K562 (cell line): ENCODE results near the gene AFF3.

Experiments used
- CBFB ChIP-seq: sonication (generic); formaldehyde crosslinking; IDR thresholded peaks from 2 replicates; pipeline ENCODE4 v1.4.0; 2020; ENCODE audit warnings: mild to moderate bottlenecking, missing genetic modification reagents
- POLR2A ChIP-seq: fragments of 450-650 bp; conservative IDR thresholded peaks from 2 replicates; pipeline ENCODE4 v1.6.1; 2016
- RBM15 ChIP-seq: fragments of 200-400 bp; formaldehyde crosslinking; IDR thresholded peaks from 2 replicates; pipeline ENCODE4 v1.6.1; 2018; ENCODE audit warnings: mild to moderate bottlenecking, low read length, moderate library complexity; ENCODE audit not compliant: insufficient read depth
- USF2 ChIP-seq: sonication (generic); formaldehyde crosslinking; IDR thresholded peaks from 2 replicates; pipeline ENCODE4 v1.5.0; 2020; ENCODE audit warnings: missing genetic modification reagents

DNA sequence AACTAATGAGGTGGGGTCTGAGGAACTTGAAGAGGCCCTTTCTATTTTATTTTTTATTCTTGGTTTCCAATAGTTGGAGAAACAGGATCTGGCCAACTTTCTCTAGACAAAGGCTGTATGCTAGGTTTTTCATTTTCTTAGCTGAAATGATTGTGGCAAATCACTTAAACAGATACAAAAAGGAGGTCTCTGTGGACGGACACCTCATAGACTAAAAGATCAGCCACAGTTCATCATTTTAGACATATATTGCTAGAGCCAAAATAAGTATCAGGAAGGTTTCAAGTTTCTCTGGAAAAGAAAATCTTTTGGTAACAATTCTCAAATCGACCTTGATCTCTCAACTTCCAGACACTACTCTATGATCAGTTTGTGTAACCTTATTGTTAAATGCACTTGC lies 428.0 kb downstream of the AFF3 start:
- no peak for TF ChIP-seq POLR2A
- TF ChIP-seq RBM15 = no peak
- no peak for TF ChIP-seq CBFB (CRISPR knock-in tag)
- no peak for TF ChIP-seq USF2 (CRISPR knock-in tag)
